ENCODE data around the gene LRRN4CL.

GRCh38 chr11:62665075-62665598 lies 24.2 kb downstream of the LRRN4CL start, which contains the start of the genes C11orf98 and CSKMT:
- TF ChIP-seq POLR2A (IDR thresholded peaks at IDR 0.05) = peak; percentile 99
- no peak for TF ChIP-seq CTCF (IDR thresholded peaks at IDR 0.05 in 4 of 5, conservative IDR thresholded peaks at IDR 0.05 in 1 of 5)

Data from gastrocnemius medialis (tissue), 4 donors.